OCI-LY1 (cell line): ENCODE measurements around the gene PRRC2C.

Source experiments
- H2AFZ ChIP-seq: fragments of 200-600 bp; sonication (generic), shearing (Covaris generic); 2 replicates; pipeline ENCODE4 v1.6.0; 2014; ENCODE audit warnings: antibody characterized with exemption, mild to moderate bottlenecking, low read length
- H3F3A ChIP-seq: fragments of 200-600 bp; sonication (generic), shearing (Covaris generic); 2 replicates; pipeline ENCODE4 v1.6.0; 2014; ENCODE audit warnings: mild to moderate bottlenecking, antibody characterized with exemption, low read length, moderate library complexity; ENCODE audit not compliant: insufficient read depth
- H3K27ac ChIP-seq: fragments of 200-600 bp; sonication (generic); 2 replicates; pipeline ENCODE4 v1.5.1; 2014; ENCODE audit warnings: low read length, mixed run types, mild to moderate bottlenecking, low read depth; ENCODE audit not compliant: poor library complexity, severe bottlenecking
- H3K27me3 ChIP-seq: fragments of 200-600 bp; sonication (generic); 2 replicates; pipeline ENCODE4 v1.6.0; 2014; ENCODE audit warnings: antibody characterized with exemption, mild to moderate bottlenecking, low read length, moderate library complexity; ENCODE audit not compliant: insufficient read depth
- H3K36me3 ChIP-seq: fragments of 200-600 bp; sonication (generic); 2 replicates; pipeline ENCODE4 v1.6.1; 2014; ENCODE audit warnings: mild to moderate bottlenecking, antibody characterized with exemption, low read length, moderate library complexity, mixed read lengths; ENCODE audit not compliant: insufficient read depth
- H3K4me1 ChIP-seq: fragments of 200-600 bp; sonication (generic); 2 replicates; pipeline ENCODE4 v1.5.1; 2014; ENCODE audit warnings: mild to moderate bottlenecking, low read length, moderate library complexity; ENCODE audit not compliant: insufficient read depth, severe bottlenecking
- H3K4me2 ChIP-seq: fragments of 200-600 bp; sonication (generic), shearing (Covaris generic); 2 replicates; pipeline ENCODE4 v1.6.1; 2014; ENCODE audit warnings: low read length
- H3K4me3 ChIP-seq: fragments of 200-600 bp; sonication (generic); 2 replicates; pipeline ENCODE4 v1.5.1; 2014; ENCODE audit warnings: low read length, low read depth, mild to moderate bottlenecking, mixed read lengths; ENCODE audit not compliant: poor library complexity, severe bottlenecking
- H3K79me2 ChIP-seq: fragments of 200-600 bp; shearing (Covaris generic); 2 replicates; pipeline ENCODE4 v1.6.1; 2016; ENCODE audit warnings: mixed run types, low read length, mixed read lengths; ENCODE audit not compliant: insufficient read depth
- H3K9ac ChIP-seq: fragments of 200-600 bp; sonication (generic), shearing (Covaris generic); 2 replicates; pipeline ENCODE4 v1.6.1; 2014; ENCODE audit warnings: mild to moderate bottlenecking, low read length, mixed read lengths
- H3K9me2 ChIP-seq: fragments of 200-600 bp; sonication (generic), shearing (Covaris generic); 2 replicates; pipeline ENCODE4 v1.6.1; 2014; ENCODE audit warnings: low read depth, mild to moderate bottlenecking, low read length, mixed read lengths
- H3K9me3 ChIP-seq: fragments of 200-600 bp; shearing (Covaris generic); 2 replicates; pipeline ENCODE4 v1.6.1; 2014; ENCODE audit warnings: low read length, mixed read lengths
- H4K20me1 ChIP-seq: fragments of 200-600 bp; sonication (generic), shearing (Covaris generic); 2 replicates; pipeline ENCODE4 v1.6.0; 2016; ENCODE audit warnings: mild to moderate bottlenecking, low read length; ENCODE audit not compliant: insufficient read depth
- EZH2 ChIP-seq: fragments of 200-600 bp; sonication (generic), shearing (Covaris generic); IDR thresholded peaks from 2 replicates; pipeline ENCODE4 v1.8.0; 2017; ENCODE audit warnings: borderline replicate concordance, mixed run types, mild to moderate bottlenecking, antibody characterized with exemption, low read length, moderate library complexity, mixed read lengths
- TF ChIP-seq, protein P1 (sequence below): fragments of 200-600 bp; sonication (generic), shearing (Covaris generic); IDR thresholded peaks from 2 replicates; pipeline ENCODE4 v1.5.1; 2017; ENCODE audit warnings: mild to moderate bottlenecking, antibody characterized with exemption, low read length, moderate library complexity, mixed read lengths

The PRRC2C gene

GRCh38 chr1:171628225-171628624, 142.9 kb downstream of the PRRC2C start:
- Histone ChIP-seq H3K4me1 (no peaks in the 10 kb centered on the region), H2AFZ (no peak overlapping the region), H4K20me1 (no peaks in the 10 kb centered on the region), H3K27me3 (no peaks in the 10 kb centered on the region), H3K36me3 (no peaks in the 10 kb centered on the region), H3K27ac (no peak overlapping the region), H3K4me2 (no peak overlapping the region), H3K4me3 (no peak overlapping the region), H3F3A (no peaks in the 10 kb centered on the region), H3K79me2 (no peaks in the 10 kb centered on the region), H3K9me2 (no peaks in the 10 kb centered on the region), H3K9ac (no peak overlapping the region), H3K9me3 (no peaks in the 10 kb centered on the region)
- TF ChIP-seq, protein P1, sequence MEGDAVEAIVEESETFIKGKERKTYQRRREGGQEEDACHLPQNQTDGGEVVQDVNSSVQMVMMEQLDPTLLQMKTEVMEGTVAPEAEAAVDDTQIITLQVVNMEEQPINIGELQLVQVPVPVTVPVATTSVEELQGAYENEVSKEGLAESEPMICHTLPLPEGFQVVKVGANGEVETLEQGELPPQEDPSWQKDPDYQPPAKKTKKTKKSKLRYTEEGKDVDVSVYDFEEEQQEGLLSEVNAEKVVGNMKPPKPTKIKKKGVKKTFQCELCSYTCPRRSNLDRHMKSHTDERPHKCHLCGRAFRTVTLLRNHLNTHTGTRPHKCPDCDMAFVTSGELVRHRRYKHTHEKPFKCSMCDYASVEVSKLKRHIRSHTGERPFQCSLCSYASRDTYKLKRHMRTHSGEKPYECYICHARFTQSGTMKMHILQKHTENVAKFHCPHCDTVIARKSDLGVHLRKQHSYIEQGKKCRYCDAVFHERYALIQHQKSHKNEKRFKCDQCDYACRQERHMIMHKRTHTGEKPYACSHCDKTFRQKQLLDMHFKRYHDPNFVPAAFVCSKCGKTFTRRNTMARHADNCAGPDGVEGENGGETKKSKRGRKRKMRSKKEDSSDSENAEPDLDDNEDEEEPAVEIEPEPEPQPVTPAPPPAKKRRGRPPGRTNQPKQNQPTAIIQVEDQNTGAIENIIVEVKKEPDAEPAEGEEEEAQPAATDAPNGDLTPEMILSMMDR: no peak
- TF ChIP-seq EZH2: no peak

DNA sequence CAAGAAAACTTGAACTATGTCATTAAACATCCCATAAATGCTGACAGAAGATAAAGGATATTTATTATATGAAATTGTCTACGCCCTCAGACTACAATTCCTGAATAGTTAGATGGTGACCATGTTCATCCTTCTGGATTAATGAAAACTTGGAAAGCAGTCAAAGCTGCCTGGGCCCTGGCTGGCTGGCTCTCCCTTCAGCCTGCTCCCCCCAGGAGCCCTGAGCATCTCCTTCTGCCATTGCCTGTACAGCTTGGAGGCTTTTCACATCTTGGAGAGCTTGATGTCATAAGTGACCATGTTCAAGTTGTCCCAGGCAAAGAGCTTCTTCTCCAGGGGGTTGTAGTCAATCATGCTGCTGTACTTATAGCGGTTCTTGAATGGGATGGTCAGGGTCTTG, 150.3 kb downstream of the PRRC2C start:
- TF ChIP-seq, protein P1: no peak
- TF ChIP-seq EZH2: no peak
- H3K9me3 ChIP-seq: no peaks in the 10 kb centered on the region
- no peaks in the 10 kb centered on the region for H3K4me1 ChIP-seq
- H3F3A ChIP-seq: no peaks in the 10 kb centered on the region
- H3K27me3 ChIP-seq: no peaks in the 10 kb centered on the region
- no peak overlapping the region for H3K4me3 ChIP-seq
- no peaks in the 10 kb centered on the region for H3K79me2 ChIP-seq
- H4K20me1 ChIP-seq: no peaks in the 10 kb centered on the region
- no peak overlapping the region for H2AFZ ChIP-seq
- no peaks in the 10 kb centered on the region for H3K9me2 ChIP-seq
- H3K36me3 ChIP-seq: no peaks in the 10 kb centered on the region
- no peak overlapping the region for H3K27ac ChIP-seq
- no peak overlapping the region for H3K9ac ChIP-seq
- H3K4me2 ChIP-seq: no peak overlapping the region

- Histone ChIP-seq H2AFZ (no peak overlapping the region), H3K4me1 (no peaks in the 10 kb centered on the region), H3K4me3 (no peak overlapping the region), H4K20me1 (no peaks in the 10 kb centered on the region), H3K36me3 (no peaks in the 10 kb centered on the region), H3K9me3 (no peaks in the 10 kb centered on the region), H3K27me3 (no peaks in the 10 kb centered on the region), H3K4me2 (no peak overlapping the region), H3K9ac (no peak overlapping the region), H3K9me2 (no peaks in the 10 kb centered on the region), H3F3A (no peaks in the 10 kb centered on the region), H3K27ac (no peak overlapping the region), H3K79me2 (no peaks in the 10 kb centered on the region)
- TF ChIP-seq EZH2: no peak
- TF ChIP-seq, protein P1: no peak
Observed at GRCh38 chr1:171636141-171636540, 150.8 kb downstream of the PRRC2C start.
